HG02798 (cell line): ENCODE data around the gene MUC5B.
A peak's percentile ranks its signal among the peaks of the same experiment; 100 is the strongest.

Experiments
- ATAC-seq: cut with Tn5 transposase; IDR thresholded peaks from one replicate; pipeline ENCODE4 v1.9.1; 2021; ENCODE audit warnings: mild to moderate bottlenecking; ENCODE audit not compliant: unreplicated experiment, poor library complexity

The MUC5B gene

GRCh38 chr11:1305501-1306056, 82.7 kb downstream of the MUC5B start:
- no peak for ATAC-seq

- ATAC-seq, result no peak
Observed at GRCh38 chr11:1306186-1307162, 83.6 kb downstream of the MUC5B start.

DNA sequence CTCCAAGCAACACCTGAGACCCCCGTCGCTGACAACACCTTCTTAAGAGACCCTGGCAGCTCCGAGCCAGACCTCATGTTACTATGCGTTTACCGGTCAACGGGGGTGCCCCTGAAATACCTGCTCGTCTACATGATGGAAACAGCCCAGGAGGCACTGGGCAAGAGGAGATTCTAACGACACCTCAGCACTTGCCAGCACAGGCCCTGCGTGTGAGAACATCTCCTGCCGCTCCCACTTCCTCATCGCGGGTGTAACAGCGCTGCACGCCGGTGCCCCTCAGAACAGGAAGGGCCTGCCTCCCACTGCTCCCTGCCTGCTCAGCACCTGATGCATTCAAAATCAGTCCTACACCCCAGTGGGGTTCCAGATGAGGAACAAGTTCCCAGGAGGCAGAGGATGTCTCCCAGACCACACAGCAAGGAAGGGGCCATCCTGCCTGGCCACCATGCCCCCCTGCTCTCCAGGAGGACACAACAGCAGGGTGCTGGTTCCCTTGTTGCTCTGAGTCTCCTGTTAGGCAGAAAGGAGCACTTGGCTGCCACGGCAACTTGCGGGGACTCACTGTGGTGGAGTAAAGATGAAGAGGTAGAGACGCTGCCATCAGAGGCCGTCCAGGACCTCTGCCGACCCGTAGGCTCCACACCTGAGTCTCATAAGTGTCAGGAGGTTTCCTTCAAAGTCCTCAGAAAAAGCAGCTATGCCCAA, 84.5 kb downstream of the MUC5B start:
- no peak for ATAC-seq

DNA sequence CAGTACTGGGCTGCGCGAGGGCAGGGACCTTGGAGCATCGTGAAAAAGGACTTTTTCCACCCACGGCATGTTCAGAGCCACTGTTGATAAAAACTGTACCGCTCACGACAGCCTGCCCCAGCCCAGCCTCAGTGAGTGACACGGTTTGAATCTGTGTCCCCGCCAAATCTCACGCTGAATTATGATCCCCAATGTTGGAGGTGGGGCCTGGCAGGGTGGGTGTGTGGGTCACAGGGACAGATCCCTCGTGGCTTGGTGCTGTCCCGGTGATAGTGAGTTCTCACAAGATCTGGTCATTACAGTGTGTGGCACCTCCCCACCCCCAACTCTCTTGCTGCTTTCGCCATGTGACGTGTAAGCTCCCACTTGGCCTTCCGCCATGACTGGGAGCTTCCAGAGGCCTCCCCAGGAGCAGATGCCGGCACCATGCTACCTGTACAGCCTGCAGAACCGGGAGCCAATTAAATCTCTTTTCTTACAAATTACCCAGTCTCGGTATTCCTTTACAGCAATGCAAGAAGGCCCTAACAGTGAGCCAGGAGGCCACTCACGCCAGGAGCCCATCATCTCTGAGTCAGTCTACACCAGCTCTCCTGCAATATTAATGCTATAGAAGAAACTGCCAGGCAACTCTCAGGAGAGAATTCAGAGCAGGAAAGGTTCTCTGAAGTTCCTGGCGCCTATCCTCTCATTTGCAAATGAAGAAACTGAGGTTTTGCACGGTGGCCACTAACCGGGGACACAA, 85.3 kb downstream of the MUC5B start:
- no peak for ATAC-seq

GRCh38 chr11:1308743-1309497, 86.1 kb downstream of the MUC5B start:
- peak; percentile 50 for ATAC-seq

GRCh38 chr11:1309498-1310317, 86.8 kb downstream of the MUC5B start, which contains the start of gene TOLLIP:
Gene TOLLIP, minus strand, starts transcription at chr11:1309632. Its CDS starts 134 bp downstream, at chr11:1309498.
- ATAC-seq, result peak; percentile 88

DNA sequence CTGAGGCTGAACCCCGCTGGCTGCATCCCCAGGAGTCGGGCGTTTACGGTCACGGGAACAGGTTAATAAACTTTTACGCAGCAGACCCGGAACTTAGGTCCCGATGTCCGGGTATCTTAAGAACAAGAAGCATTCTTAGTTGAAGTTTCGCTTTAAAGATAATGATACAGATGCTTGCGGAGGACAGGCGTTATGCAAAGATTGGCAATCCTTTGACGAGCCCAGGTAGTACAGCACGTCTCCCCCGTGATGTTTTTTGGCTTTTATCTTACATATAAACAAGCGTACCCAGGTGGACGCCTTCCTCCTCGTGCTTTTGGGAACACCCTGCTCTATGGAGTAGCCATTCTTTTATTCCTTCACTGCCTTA, 87.4 kb downstream of the MUC5B start:
- ATAC-seq, result no peak

GRCh38 chr11:1310772-1311468, 88.1 kb downstream of the MUC5B start:
- ATAC-seq, result no peak
